ENCODE data around the gene SHQ1.

- no peak for TF ChIP-seq CTCF (conservative IDR thresholded peaks at IDR 0.05; ENCODE audit: low read length)
- TF ChIP-seq EZH2phosphoT487 (IDR thresholded peaks at IDR 0.05; ENCODE audit: borderline replicate concordance) = no peak
Observed at GRCh38 chr3:72739531-72740466, 108.4 kb downstream of the SHQ1 start.

Data from Loucy (cell line).